Common myeloid progenitor, CD34-positive (primary cell): ENCODE results near the gene CAPZA1.
A peak's percentile ranks its signal among the peaks of the same experiment; 100 is the strongest.

Source experiments
- CTCF ChIA-PET: fragments of 350-600 bp; sonication (Branson Sonifier 250); formaldehyde crosslinking; loops from one replicate; lab custom pipeline; 2021; ENCODE audit warnings: antibody characterized with exemption; lab: Charles Lee
- POLR2A ChIA-PET: fragments of 350-600 bp; sonication (Branson Sonifier 250); formaldehyde crosslinking; loops from one replicate; lab custom pipeline; 2021; ENCODE audit warnings: antibody characterized with exemption; lab: Charles Lee
- DNase-seq, 3 donors: peaks; one replicate each; pipeline versions ENCODE4 v3.0.0 to v3.0.0-alpha.2; 2013
- H3K27ac ChIP-seq, 2 experiments: 1 replicate in 1 of 2; 2 replicates in 1 of 2; pipeline ENCODE4 v1.7.0; 2013; ENCODE audit warnings: inconsistent platforms in 2 of 2, low read length in 2 of 2, mild to moderate bottlenecking in 2 of 2, low read depth in 1 of 2, moderate library complexity in 1 of 2; ENCODE audit not compliant: severe bottlenecking in 2 of 2, insufficient read depth in 1 of 2, poor library complexity in 1 of 2
- H3K27me3 ChIP-seq, 5 experiments: replicated peaks in 2 of 5; 1 replicate in 3 of 5; 2 replicates in 2 of 5; pipeline versions ENCODE4 v1.6.1 to v1.7.0; 2013; ENCODE audit warnings: low read length in 4 of 5, mild to moderate bottlenecking in 2 of 5, moderate library complexity in 2 of 5, inconsistent platforms in 1 of 5; ENCODE audit not compliant: insufficient read depth in 5 of 5, control insufficient read depth in 4 of 5
- H3K36me3 ChIP-seq, 4 experiments: 1 replicate in 2 of 4; 2 replicates in 2 of 4; pipeline versions ENCODE4 v1.6.1 to v1.7.0; 2013; ENCODE audit warnings: low read length in 3 of 4, control low read depth in 1 of 4, mild to moderate bottlenecking in 1 of 4; ENCODE audit not compliant: control insufficient read depth in 4 of 4, insufficient read depth in 4 of 4
- H3K4me1 ChIP-seq, 4 experiments: 1 replicate in 3 of 4; 2 replicates in 1 of 4; pipeline versions ENCODE4 v1.6.1 to v1.7.1; 2013; ENCODE audit warnings: low read length in 3 of 4, mild to moderate bottlenecking in 3 of 4, control low read depth in 1 of 4, inconsistent platforms in 1 of 4, moderate library complexity in 1 of 4; ENCODE audit not compliant: control insufficient read depth in 4 of 4, insufficient read depth in 4 of 4; ENCODE audit errors: control extremely low read depth in 1 of 4
- H3K4me3 ChIP-seq, 7 experiments: 1 replicate in 4 of 7; 2 replicates in 3 of 7; pipeline versions ENCODE4 v1.5.1 to v1.7.0; 2013; ENCODE audit warnings: mild to moderate bottlenecking in 7 of 7, low read length in 6 of 7, moderate library complexity in 6 of 7, inconsistent platforms in 2 of 7, low read depth in 2 of 7, control low read depth in 1 of 7; ENCODE audit not compliant: insufficient read depth in 4 of 7, control insufficient read depth in 1 of 7; ENCODE audit errors: extremely low read depth in 1 of 7
- H3K9me3 ChIP-seq, 5 experiments: 1 replicate in 4 of 5; 2 replicates in 1 of 5; pipeline versions ENCODE4 v1.6.1 to v1.7.1; 2013; ENCODE audit warnings: low read length in 4 of 5, mild to moderate bottlenecking in 2 of 5, inconsistent platforms in 1 of 5, low read depth in 1 of 5, moderate library complexity in 1 of 5; ENCODE audit not compliant: control insufficient read depth in 4 of 5, insufficient read depth in 2 of 5; ENCODE audit errors: control extremely low read depth in 1 of 5
- WGBS: methylation state at CpG from one replicate; pipeline ENCODE4 v1.1.5; 2013; ENCODE audit not compliant: insufficient coverage; 5-methylcytosine and 5-hydroxymethylcytosine counted together

The CAPZA1 gene

GRCh38 chr1:112714313-112715263 is 95.0 kb downstream of the CAPZA1 start:
- ChIA-PET POLR2A (interaction anchor here (0.7 kb wide), 1 partner anchor 323 kb away, joined by 4 read pairs; no protein-coding TSS in a partner anchor), CTCF (interaction anchor here (0.6 to 10.1 kb wide), 17 partner anchors 11 to 323 kb away, joined by 3 to 268 read pairs (median 5); no protein-coding TSS in a partner anchor)
- no peaks in the 10 kb centered on the region for H3K9me3 ChIP-seq
- 0% methylated on average over 62 of the region's 86 CpGs for WGBS
- no peaks in the 10 kb centered on the region for H3K36me3 ChIP-seq
- H3K27ac ChIP-seq: no peak overlapping the region
- peaks cover 0 to 32% (median 29%) of the 10 kb centered on the region in 4 experiments for H3K4me1 ChIP-seq
- peak overlapping the region; percentile 20 to 84 (median 61) for H3K4me3 ChIP-seq
- H3K27me3 ChIP-seq: peaks cover 0 to 27% (median 3%) of the 10 kb centered on the region in 5 experiments
- peak in 1 of 3 donors; percentile 23 for DNase-seq

- Histone ChIP-seq H3K4me3 (peak within 1 kb of the TSS; percentile 32 to 89 (median 70)), H3K27ac (no peak within 1 kb of the TSS), H3K9me3 (no peaks in the 10 kb centered on the region), H3K36me3 (no peaks in the 10 kb centered on the region), H3K4me1 (peaks cover 0 to 32% (median 29%) of the 10 kb centered on the region in 4 experiments), H3K27me3 (peaks cover 0 to 33% (median 3%) of the 10 kb centered on the region in 5 experiments)
- DNase-seq: peak; percentile 90 to 96 (median 96)
- 0% methylated on average over 17 of the region's 51 CpGs for WGBS
- ChIA-PET POLR2A (no interaction called here), CTCF (interaction anchor here (0.7 to 10.1 kb wide), 28 partner anchors 12 to 339 kb away, joined by 3 to 268 read pairs (median 4); no protein-coding TSS in a partner anchor)
These were observed 95.8 kb downstream of the CAPZA1 start, which contains the start of gene PPM1J for GRCh38 chr1:112715264-112716053. Gene PPM1J (minus strand): TSS chr1:112715332. CDS start chr1:112715301, 31 bp downstream.

GRCh38 chr1:112716133-112716720 is 96.6 kb downstream of the CAPZA1 start:
- H3K4me3 ChIP-seq: peak overlapping the region in 6 of 7 experiments; percentile 44 to 89 (median 72)
- ChIA-PET POLR2A (no interaction called here), CTCF (interaction anchor here (0.5 to 10.1 kb wide), 31 partner anchors 8 to 338 kb away, joined by 3 to 268 read pairs (median 4); no protein-coding TSS in a partner anchor)
- peaks cover 0 to 30% (median 5%) of the 10 kb centered on the region in 5 experiments for H3K27me3 ChIP-seq
- no peak overlapping the region for H3K27ac ChIP-seq
- H3K36me3 ChIP-seq: no peaks in the 10 kb centered on the region
- H3K9me3 ChIP-seq: no peaks in the 10 kb centered on the region
- peaks cover 0 to 32% (median 29%) of the 10 kb centered on the region in 4 experiments for H3K4me1 ChIP-seq
- 18% methylated on average over 11 of the region's 13 CpGs for WGBS
- DNase-seq: peak; percentile 80 to 87 (median 85)

- Histone ChIP-seq H3K27me3 (peaks cover 0 to 30% (median 5%) of the 10 kb centered on the region in 5 experiments), H3K27ac (no peak overlapping the region), H3K4me1 (peaks cover 0 to 33% (median 30%) of the 10 kb centered on the region in 4 experiments), H3K36me3 (no peaks in the 10 kb centered on the region), H3K4me3 (no peak overlapping the region), H3K9me3 (no peaks in the 10 kb centered on the region)
- ChIA-PET POLR2A (no interaction called here), CTCF (interaction anchor here (0.7 to 10.1 kb wide), 19 partner anchors 9 to 376 kb away, joined by 3 to 268 read pairs (median 4); no protein-coding TSS in a partner anchor)
- DNase-seq: no peak
- WGBS: 80% methylated on average over 1 of the region's 2 CpGs
These were observed 97.7 kb downstream of the CAPZA1 start for GRCh38 chr1:112717263-112717873.

GRCh38 chr1:112718691-112719418 is 99.2 kb downstream of the CAPZA1 start:
- ChIA-PET CTCF (interaction anchor here (0.6 to 10.1 kb wide), 16 partner anchors 10 to 1034 kb away, joined by 3 to 268 read pairs (median 4); partner anchors contain the start of genes LRIG2 and RHOC), POLR2A (no interaction called here)
- Histone ChIP-seq H3K36me3 (no peaks in the 10 kb centered on the region), H3K4me3 (peak overlapping the region in 1 of 7 experiments; percentile 2), H3K4me1 (peaks cover 0 to 43% (median 42%) of the 10 kb centered on the region in 4 experiments), H3K27ac (no peak overlapping the region), H3K9me3 (no peaks in the 10 kb centered on the region), H3K27me3 (peaks cover 0 to 30% (median 5%) of the 10 kb centered on the region in 5 experiments)
- 17% methylated on average over 39 of the region's 44 CpGs for WGBS
- peak; percentile 72 to 75 (median 75) for DNase-seq
